Activated effector memory CD4-positive, alpha-beta T cell treated with anti-CD3 and anti-CD28 coated beads, Interleukin-2, amount 50 U/mL, for 16 hours (primary cell): ENCODE measurements around the gene CFAP410.
"Not testable (repeated sequence)": the region's sequence is repeated elsewhere in the genome, so short reads cannot be mapped to it uniquely, and the experiment has no call there.

ENCODE experiments used
- DNase-seq: peaks from one replicate; pipeline ENCODE4 v3.0.0-alpha.2; 2020

The CFAP410 gene

DNA sequence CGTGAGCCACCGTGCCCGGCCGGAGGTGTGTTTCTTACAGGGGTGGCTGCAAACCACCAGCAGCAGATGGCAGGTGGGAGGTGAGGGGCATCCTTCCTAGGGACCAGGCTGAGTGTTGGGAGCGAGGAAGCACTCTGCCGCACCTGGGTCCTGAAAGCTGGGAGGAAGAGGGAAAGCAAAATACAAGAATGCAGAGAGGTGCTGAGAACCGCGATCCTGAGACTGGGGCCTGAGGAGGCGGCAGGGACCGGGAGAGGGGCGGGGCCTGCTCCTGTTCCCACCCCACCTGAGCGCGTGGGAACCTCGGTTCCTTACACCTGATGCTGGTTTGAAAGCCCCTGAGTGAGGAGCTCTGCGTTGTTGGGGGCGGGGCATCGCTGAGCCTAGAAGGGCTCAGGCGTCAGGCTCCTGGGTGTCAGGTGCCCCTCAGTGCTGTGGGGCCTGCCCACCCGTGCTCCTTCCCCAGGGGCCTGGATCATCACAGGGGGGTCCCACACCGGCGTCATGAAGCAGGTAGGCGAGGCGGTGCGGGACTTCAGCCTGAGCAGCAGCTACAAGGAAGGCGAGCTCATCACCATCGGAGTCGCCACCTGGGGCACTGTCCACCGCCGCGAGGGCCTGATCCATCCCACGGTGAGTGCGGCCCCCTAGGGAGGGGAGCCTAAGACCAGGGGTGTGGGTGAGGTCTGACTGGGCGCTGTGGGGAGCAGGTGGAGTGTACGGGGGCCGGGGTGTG lies 29.7 kb upstream of the CFAP410 start:
- DNase-seq = peak; percentile 61

DNA sequence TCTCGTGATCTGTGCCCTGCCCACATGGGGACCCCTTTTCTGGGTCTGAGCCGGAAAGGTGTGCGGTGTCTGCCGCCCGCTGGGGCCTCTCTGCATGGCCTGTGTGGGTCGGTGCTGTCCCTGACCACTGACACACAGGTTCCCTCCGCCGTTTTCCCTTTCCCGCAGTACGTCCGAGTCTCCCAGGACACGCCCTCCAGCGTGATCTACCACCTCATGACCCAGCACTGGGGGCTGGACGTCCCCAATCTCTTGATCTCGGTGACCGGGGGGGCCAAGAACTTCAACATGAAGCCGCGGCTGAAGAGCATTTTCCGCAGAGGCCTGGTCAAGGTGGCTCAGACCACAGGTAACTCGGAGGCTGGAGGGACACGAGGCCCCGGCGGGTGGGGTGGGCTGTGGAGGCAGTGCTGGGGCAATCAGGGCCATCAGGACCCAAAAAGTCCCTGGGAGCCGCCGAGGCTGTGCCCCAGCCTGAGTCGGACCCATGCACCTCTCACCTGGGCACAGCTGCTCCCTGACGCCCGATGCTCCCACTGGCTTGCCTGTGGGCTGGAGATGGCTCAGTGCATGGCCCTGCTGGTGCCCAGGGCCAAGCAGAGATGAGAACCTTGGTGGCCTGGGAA lies 27.5 kb upstream of the CFAP410 start:
- peak; percentile 56 for DNase-seq

GRCh38 chr21:44365967-44366585 lies 26.9 kb upstream of the CFAP410 start:
- no peak for DNase-seq

GRCh38 chr21:44365251-44365966 lies 26.2 kb upstream of the CFAP410 start:
- DNase-seq = peak; percentile 58

DNA sequence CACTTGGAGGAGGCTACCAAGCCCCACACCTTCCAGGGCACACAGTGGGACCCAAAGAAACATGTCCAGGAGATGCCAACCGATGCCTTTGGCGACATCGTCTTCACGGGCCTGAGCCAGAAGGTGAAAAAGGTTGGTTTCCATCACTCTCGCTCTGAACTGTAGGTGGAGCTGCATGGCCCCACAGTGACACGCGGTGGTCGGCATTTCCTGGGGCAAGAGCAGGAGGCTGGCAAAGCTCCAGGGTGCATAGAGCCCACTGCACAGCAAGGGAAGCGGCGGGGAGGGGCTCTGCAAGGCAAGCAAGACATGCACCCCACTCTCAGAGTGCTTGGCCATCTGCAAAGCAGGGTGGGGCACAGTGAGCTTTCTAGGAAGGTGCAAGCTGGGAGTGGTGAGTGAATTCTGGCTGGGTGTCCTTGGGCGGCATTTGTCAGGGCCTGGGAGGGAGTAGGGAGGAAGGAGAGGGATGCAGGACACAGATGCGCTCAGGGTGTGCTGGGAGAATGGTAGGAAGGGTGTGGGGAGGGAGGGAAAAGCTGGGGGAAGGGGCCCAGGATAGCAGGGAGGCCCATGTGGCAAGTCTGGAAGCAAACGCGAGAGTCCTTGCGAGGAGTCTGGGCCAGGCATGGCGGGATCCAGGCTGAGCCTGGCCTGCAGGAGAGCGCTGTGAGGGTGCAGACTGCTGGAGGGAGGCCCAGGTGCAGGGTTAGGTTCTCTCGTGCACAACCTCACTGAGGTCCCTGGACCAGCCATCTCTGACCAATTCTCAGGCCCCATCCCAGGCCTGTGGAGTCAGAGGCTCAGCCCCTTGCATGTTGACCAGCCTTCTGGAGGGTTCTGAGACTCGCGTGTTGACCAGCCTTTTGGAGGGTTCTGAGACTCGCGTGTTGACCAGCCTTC lies 25.2 kb upstream of the CFAP410 start:
- no peak for DNase-seq

GRCh38 chr21:44363278-44363677 lies 24.1 kb upstream of the CFAP410 start:
- no peak for DNase-seq

- DNase-seq = not testable (repeated sequence)
Observed at GRCh38 chr21:44361903-44362302, 22.7 kb upstream of the CFAP410 start.

- DNase-seq = no peak
Observed at GRCh38 chr21:44360159-44360558, 21.0 kb upstream of the CFAP410 start.

DNA sequence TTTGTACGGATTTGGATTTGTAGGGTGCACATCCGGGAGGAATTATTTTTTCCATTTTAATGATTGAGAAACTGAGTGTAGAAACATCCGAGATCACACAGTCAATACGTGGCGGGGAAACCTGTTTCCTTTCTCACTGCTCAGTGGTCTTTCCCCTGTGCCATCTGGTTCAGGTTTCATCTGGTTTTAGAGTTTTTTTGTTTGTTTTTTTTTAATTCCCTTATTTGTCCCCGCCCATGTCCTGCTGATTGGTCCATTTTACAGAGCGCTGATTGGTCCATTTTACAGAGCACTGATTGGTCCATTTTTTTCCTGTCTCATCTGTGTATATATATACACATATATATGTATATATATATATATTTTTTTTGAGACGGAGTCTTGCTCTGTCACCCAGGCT lies 20.2 kb upstream of the CFAP410 start:
- DNase-seq = no peak

- no peak for DNase-seq
Observed at GRCh38 chr21:44357064-44357837, 18.1 kb upstream of the CFAP410 start.

DNA sequence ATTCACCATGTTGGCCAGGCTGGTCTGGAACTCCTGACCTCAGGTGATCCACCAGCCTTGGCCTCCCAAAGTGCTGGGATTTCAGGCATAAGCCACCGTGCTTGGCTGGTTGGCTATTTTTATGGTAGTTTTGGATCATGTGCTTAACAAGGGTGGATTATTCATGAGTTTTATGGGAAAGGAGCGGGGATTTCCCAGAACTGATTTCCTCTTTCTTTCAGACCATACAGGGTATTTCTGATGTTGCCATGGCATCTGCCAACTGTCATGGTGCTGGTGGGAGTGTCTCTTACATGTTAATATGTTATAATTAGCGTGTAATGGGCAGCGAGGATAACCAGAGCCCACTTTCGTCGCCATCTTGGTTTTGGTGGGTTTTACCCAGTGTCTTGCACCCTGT lies 17.4 kb upstream of the CFAP410 start:
- DNase-seq = no peak

- DNase-seq = no peak
Observed at GRCh38 chr21:44356160-44356559, 17.0 kb upstream of the CFAP410 start.

GRCh38 chr21:44354775-44355771 lies 15.9 kb upstream of the CFAP410 start:
- no peak for DNase-seq

DNA sequence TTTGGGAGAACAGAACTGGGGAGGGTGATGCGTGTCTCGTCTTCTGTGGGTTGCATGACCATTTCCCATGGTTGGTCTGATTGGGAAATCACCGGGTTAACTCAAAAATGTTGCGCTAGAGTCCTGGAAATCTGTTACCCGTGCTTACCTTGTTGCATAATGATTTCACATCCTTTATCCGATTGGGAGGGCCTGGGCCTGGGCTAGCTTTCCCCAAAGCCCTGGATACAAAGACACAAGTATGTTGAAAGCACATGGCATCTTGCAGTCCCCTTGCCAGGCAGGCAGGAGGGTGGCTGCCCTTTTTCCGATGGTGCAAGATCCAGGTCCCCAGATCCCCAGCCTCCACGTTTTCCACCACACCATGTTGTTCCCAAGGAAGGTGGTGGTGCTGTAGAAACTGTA lies 14.8 kb upstream of the CFAP410 start:
- DNase-seq = no peak

- DNase-seq = peak; percentile 68
Observed at GRCh38 chr21:44353191-44353970, 14.2 kb upstream of the CFAP410 start, which contains the start of gene TRPM2. Gene TRPM2 (plus strand): TSS chr21:44353621. CDS start chr21:44353701, 80 bp downstream.

DNA sequence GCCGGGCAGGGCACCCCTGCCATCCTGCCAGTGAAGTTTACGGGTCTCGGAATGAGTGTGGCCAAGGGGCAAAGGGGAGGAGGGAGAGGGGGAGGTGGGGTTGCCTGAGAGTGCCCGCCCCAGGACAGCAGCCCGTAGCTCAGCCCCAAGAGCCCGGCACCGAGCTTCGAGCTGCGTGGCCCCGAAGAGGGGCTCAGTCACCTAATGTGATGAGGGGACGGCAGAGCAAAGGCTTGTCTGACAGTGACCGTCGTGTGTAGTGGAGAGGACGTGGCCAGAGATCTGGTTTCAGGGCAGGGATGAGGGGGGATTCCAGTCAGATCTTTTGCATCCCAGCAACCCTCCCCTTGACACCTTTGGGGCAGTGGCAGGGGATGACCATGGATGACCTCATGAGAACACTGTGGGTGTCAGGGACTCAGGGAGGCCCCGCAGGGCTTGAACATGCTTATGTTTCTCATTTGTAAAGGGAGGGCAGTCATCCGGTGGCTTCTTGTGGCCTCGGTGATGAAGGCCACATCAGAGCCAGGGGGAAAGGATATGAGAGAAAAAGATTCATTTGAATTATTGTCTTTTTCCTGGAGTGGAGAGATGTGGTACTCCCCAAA lies 13.2 kb upstream of the CFAP410 start:
- DNase-seq = no peak

DNA sequence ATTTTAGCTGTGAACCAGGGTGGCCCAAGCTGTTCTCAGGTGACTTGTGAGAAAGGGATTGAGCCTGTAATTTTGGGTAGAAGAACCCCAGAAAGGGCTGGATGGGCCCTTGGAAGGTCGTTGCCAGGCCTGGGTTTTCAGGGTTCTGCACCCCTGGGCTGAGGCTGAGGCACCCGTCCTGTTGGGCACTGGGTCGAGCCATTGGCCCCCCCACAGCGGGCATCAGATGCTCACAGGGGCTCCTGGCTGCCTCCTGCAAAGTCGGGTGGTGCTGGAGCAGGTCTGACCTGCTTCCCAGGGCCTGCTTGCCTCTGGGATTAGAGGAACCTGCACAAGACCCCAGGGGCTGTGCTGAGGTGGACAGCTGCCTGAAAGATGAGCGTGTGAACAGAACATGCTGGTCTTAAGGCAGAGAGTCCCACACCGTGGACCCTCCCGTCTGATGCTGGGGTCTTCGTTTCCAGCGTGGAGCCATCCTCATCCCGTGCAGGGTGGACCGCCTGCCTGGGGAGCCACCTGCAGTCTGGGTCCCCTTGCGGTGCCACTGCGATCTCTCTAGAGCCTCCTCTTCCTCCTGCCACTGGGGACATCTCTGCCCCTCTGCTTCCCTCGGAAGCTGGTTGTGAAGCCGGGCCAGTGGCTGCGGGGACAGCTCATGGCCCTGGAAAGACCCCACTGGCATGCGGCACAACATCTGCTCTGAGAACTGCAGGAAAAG lies 12.5 kb upstream of the CFAP410 start:
- DNase-seq = no peak

GRCh38 chr21:44350773-44351481 lies 11.7 kb upstream of the CFAP410 start:
- DNase-seq = no peak
